NCI-H1436 treated with DMSO at 0.1 percent for 48 hours (cell line): Measurements from ENCODE around the gene TMSB10.

Experiments
- DNase-seq: peaks from one replicate; lab custom pipeline; 2025; lab: John Stamatoyannopoulos, UW

Gene TMSB10

GRCh38 chr2:84880395-84880644 lies 25.1 kb upstream of the TMSB10 start:
- no peak for DNase-seq

- DNase-seq = no peak
Measured at GRCh38 chr2:84880645-84881521, 24.6 kb upstream of the TMSB10 start, which contains the start of gene TRABD2A. TSS of gene TRABD2A (minus strand) at chr2:84881084. CDS start at chr2:84881039, 45 bp downstream.

GRCh38 chr2:84881581-84882413 lies 23.7 kb upstream of the TMSB10 start:
- no peak for DNase-seq

- DNase-seq = no peak
Measured at GRCh38 chr2:84882414-84882738, 23.1 kb upstream of the TMSB10 start.

- no peak for DNase-seq
Measured at GRCh38 chr2:84882775-84883550, 22.5 kb upstream of the TMSB10 start.

GRCh38 chr2:84884449-84884848 lies 21.0 kb upstream of the TMSB10 start:
- no peak for DNase-seq

GRCh38 chr2:84885111-84885510 lies 20.3 kb upstream of the TMSB10 start:
- no peak for DNase-seq

GRCh38 chr2:84886791-84887190 lies 18.7 kb upstream of the TMSB10 start:
- no peak for DNase-seq

GRCh38 chr2:84888401-84889276 lies 16.8 kb upstream of the TMSB10 start:
- no peak for DNase-seq

- no peak for DNase-seq
Measured at GRCh38 chr2:84889332-84889731, 16.1 kb upstream of the TMSB10 start.

GRCh38 chr2:84891355-84892010 lies 14.0 kb upstream of the TMSB10 start:
- no peak for DNase-seq

- no peak for DNase-seq
Measured at GRCh38 chr2:84894131-84894586, 11.3 kb upstream of the TMSB10 start.

- DNase-seq = no peak
Measured at GRCh38 chr2:84894758-84895520, 10.5 kb upstream of the TMSB10 start.

- DNase-seq = no peak
Measured at GRCh38 chr2:84896567-84896966, 8.9 kb upstream of the TMSB10 start.

- no peak for DNase-seq
Measured at GRCh38 chr2:84897773-84898172, 7.7 kb upstream of the TMSB10 start.

GRCh38 chr2:84899304-84900204 lies 5.9 kb upstream of the TMSB10 start:
- no peak for DNase-seq

GRCh38 chr2:84900971-84901370 lies 4.5 kb upstream of the TMSB10 start:
- DNase-seq = no peak

GRCh38 chr2:84901593-84902120 lies 3.8 kb upstream of the TMSB10 start:
- DNase-seq = no peak

GRCh38 chr2:84902526-84902925 lies 2.9 kb upstream of the TMSB10 start:
- DNase-seq = no peak
